HG02943 (cell line): ENCODE data around the gene GRIPAP1.

ENCODE experiments used
- ATAC-seq: cut with Tn5 transposase; IDR thresholded peaks from one replicate; pipeline ENCODE4 v1.9.1; 2021; ENCODE audit warnings: mild to moderate bottlenecking, low read depth, moderate library complexity; ENCODE audit not compliant: unreplicated experiment

The GRIPAP1 gene

GRCh38 chrX:48966796-48967579 lies 35.1 kb downstream of the GRIPAP1 start:
- ATAC-seq = no peak

GRCh38 chrX:48965959-48966358 lies 36.1 kb downstream of the GRIPAP1 start:
- no peak for ATAC-seq

DNA sequence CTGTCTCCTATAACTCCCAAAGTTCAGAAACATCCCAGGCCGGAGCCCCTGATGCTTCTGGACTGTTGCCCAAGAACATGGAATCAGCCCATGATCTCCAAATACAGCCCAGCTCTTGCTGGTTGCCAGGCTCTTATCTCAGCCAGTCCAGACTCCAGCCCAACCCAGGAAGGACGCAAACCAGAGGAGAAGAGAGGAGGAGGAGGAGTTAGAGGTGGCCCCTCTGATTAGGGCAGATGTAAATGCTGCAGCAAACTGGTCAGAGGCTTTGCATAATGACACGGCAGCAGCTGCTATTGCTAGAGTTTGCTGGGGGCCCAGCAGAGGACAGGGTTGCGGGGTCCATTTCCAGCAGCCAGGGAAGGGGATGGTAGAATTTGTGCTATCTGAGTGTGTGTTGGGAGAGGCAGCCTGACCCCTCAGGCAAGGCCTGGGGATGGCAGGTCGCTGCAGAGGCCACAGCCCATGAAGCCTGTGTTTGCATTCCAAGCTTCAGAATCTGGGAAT lies 40.4 kb downstream of the GRIPAP1 start:
- no peak for ATAC-seq

- ATAC-seq = no peak
These were observed 41.8 kb downstream of the GRIPAP1 start for GRCh38 chrX:48960291-48960690.

DNA sequence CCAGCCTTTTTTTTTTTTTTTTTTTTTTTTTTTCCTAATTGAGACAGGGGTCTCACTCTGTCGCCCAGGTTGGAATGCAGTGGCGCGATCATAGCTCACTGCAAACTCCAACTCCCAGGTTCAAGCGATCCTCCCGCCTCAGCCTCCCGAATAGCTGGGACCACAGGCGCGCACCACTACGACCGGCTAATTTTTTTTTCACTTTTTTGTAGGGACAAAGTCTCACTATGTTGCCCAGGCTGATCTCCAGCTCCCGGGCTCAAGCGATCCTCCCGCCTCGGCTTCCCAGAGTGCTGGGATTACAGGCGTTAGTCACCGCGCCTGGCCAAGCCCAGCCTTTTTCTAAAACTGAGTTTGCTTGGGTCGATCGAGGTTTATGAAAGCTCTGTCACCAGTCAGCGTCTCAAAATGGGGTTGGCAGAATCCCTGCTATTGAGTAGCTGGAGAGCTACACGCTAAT lies 43.4 kb downstream of the GRIPAP1 start:
- ATAC-seq = no peak

GRCh38 chrX:48957827-48958634 lies 44.0 kb downstream of the GRIPAP1 start:
- ATAC-seq = peak; percentile 76

- peak; percentile 29 for ATAC-seq
These were observed 44.6 kb downstream of the GRIPAP1 start, which contains the start of gene OTUD5 for GRCh38 chrX:48957477-48957826. OTUD5 (minus strand) TSS chrX:48957607; CDS start chrX:48957570, 37 bp downstream.

DNA sequence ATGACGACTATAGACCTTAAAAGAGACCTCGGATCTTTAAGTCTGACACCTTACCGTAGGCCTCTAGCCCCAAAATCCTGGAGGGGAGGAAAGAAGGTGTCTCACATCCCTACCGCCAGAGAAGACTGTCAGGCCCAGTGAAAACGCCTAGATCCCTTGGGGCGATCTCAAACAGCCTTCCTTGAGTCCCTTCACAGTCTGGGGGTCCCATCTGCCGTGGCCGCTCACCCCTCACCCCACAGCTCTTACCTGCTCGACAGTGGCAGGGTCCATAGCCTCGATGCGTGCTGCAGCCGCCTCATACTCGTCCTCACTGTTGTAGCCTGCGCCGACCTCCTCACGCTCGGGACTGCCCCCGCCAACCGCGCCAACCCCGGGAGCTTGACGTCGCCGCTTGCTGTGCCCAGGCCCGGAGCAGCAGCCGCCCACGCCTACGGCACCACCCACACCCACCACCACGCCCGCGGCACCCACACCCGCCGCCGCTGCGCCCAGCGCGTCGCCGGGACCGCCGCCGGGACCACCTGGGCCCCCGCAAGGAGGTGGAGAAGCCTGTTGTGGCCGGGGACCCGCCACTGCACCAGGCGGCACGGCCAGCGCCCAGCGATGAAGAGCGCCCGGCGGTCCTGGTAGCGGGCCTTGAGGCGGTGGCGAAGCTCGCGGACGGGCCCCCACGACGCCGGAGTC lies 45.2 kb downstream of the GRIPAP1 start:
- ATAC-seq = no peak

GRCh38 chrX:48948589-48948988 lies 53.5 kb downstream of the GRIPAP1 start:
- ATAC-seq = no peak

DNA sequence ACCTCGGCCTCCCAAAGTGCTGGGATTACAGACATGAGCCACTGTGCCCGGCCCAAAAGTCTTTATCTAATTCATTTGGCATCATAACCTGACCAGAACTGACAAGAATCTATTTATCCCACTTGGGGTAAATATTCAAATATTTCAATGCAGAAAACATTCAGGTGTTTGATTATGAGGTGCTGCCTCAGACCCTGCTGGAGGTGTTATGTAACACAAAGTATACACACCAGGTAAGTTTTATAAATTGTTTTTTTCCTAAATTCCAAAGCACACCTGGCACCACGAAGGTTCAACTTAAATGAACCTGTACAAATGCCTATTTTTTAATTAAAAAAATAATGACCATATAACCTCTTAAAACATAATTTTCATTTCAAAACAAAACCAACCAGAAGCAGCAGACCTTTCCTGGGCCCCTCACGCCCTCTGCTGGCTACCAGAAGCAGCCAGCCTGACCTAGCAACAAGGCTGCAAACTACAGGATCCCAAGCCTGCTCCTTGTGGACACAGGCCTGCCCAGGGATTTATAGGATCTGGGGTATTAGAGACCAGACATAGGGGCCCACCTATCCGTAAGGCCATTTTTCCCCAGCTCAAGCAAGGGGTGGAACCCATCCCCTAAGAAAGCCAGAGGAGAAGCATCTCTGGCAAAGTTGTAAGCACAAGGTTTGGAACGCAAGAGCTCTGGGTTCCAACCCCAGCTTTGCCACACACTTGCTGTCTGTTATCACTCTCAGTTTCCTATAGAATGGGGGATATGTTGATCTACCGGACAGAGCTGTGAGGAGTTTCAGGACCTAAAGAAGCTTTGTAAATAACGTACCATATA lies 56.3 kb downstream of the GRIPAP1 start:
- no peak for ATAC-seq

GRCh38 chrX:48942895-48943294 lies 59.2 kb downstream of the GRIPAP1 start:
- no peak for ATAC-seq

- no peak for ATAC-seq
These were observed 61.6 kb downstream of the GRIPAP1 start for GRCh38 chrX:48940404-48940955.

GRCh38 chrX:48939524-48940228 lies 62.4 kb downstream of the GRIPAP1 start:
- ATAC-seq = no peak

- ATAC-seq = peak; percentile 45
These were observed 63.2 kb downstream of the GRIPAP1 start for GRCh38 chrX:48938721-48939425.

DNA sequence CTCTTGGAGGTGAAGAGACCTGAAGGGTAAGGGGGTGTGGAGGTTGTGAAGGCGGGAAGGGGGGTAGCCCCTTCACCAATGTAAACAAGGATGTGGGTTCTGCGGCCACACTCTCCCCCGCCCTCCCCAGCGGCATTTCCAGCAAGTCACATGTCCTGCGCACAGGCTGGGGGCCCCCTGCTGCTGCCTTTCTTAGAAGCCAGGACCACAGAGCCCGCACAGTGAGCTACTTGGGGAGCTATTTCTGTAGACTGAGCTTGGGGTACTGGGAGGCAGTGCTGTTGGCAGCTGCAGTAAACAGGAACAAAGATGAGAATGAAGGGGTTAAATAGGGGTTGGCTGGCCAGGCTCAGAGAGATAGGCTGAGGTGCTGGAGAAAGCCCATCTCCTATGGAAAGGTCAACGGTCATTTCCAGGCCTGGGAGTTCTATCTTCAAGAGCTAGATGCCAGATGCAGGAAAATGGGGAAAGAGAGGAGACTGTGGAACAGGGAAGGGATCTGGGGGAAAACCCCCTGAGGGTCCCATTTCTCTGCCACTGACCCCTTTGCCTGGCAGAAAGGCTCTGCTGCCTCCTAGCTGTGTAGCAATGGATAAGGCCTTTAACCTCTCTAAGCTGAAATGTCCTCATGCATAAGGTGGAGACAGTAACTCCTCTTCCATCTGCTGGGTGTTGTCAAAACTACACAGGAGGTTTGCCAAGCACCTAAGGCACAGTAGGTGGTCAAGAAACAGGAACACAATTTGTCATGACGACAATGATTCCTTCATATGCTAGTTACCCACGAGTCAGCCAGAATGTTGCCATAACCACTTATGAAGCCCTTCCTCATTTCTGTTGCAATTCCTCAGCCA lies 64.8 kb downstream of the GRIPAP1 start:
- ATAC-seq = peak; percentile 53

DNA sequence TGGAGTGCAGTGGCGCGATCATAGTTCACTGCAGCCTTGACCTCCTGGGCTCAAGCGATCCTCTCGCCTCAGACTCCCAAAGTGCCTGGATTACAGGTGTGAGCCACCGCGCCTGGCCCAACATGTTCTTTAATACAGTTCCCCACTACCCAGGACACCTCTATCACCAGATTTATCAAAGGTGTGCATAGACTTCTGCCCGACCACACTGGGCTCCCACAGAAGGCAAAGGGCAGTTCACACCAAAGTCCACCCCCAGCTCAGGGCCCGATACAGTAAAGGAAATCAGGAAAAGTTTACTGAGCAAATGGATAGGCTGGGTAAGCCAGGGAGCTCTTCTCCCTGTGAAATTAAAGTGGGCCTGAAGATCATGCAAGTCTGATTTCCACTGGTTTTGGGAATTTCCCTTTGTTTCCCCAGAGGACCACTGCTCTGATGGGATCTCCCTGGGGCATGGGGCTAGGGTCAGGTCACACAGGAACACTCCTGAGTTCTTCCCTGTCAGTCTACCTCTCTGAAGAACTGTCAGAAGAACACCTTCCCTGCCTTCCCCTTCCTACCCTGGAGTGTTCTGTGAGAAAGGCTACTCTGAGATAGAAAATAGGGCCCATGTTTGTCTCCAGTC lies 65.5 kb downstream of the GRIPAP1 start:
- ATAC-seq = no peak

DNA sequence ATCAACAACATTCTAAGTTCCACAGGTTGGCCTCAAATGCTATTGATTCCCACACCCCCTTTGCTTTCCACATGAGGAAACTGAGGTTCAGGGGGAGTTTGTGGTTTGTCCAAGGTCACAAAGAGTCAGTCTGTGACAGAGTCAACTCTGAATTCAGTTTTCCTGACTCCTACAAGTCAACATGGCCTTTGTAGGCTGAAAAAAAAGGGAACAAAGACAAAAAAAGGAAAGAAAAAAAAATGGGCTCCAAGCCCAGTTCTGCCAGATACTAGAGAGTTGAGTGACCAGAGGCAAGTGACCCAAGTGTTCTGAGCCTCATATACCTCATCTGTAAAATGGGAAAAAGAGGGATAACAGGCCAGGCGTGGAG lies 66.8 kb downstream of the GRIPAP1 start:
- no peak for ATAC-seq
